ENCODE data around the gene TSHZ2. TPM values are rescaled to one million over a fixed set of nuclear protein-coding genes. Genes with fewer than 3 reads are reported as not detected.

The TSHZ2 gene
- total RNA-seq, 2 donors from 2014 or later, result 3.3 to 6.2 TPM

DNA sequence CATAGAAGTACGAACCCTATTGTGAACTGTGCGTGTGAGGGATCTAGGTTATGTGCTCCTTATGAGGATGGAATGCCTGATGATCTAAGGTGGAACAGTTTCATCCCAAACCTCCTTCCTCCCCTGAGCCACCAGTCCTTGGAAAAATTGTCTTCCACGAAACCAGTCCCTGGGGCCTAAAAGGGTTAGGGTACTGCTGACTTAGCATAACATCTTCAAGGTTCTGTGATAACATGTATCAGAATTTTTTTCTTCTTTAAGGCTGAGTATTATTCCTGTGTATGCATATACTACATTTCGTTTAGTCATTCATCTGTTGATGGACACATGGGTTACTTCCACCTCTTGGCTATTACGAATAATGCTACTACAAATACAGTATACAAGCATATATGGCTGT, 80.2 kb downstream of the TSHZ2 start:
- TF ChIP-seq, protein P1, sequence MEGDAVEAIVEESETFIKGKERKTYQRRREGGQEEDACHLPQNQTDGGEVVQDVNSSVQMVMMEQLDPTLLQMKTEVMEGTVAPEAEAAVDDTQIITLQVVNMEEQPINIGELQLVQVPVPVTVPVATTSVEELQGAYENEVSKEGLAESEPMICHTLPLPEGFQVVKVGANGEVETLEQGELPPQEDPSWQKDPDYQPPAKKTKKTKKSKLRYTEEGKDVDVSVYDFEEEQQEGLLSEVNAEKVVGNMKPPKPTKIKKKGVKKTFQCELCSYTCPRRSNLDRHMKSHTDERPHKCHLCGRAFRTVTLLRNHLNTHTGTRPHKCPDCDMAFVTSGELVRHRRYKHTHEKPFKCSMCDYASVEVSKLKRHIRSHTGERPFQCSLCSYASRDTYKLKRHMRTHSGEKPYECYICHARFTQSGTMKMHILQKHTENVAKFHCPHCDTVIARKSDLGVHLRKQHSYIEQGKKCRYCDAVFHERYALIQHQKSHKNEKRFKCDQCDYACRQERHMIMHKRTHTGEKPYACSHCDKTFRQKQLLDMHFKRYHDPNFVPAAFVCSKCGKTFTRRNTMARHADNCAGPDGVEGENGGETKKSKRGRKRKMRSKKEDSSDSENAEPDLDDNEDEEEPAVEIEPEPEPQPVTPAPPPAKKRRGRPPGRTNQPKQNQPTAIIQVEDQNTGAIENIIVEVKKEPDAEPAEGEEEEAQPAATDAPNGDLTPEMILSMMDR (IDR thresholded peaks at IDR 0.05), result no peak
- Histone ChIP-seq H3K27ac (no peak overlapping the region), H3K9me3 (peaks cover 0 to 3% of the 10 kb centered on the region in 2 donors), H3K27me3 (no peaks in the 10 kb centered on the region), H3K4me3 (no peak overlapping the region), H3K36me3 (no peaks in the 10 kb centered on the region), H3K4me1 (no peaks in the 10 kb centered on the region)
- no peak for DNase-seq (ENCODE audit: low spot score)

DNA sequence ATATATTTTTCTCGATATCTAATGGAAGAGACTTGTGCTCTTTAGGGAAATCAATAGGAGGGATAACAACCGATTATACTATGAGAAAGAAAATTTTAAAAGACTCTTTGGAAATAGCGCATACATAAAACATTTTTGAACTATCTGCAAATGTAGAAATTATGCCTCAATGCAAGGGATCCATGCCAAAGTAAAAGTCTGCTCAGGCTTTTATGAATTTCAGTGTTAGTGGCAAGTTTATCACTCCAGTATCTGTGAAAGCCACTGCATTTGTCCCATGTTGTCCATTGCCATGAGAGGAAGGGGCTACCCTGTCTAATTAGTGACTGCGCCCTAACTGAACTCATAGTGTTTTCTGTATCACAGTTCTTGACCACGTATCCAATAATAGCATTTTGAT, 81.4 kb downstream of the TSHZ2 start:
- Histone ChIP-seq H3K27ac (no peak overlapping the region), H3K27me3 (no peaks in the 10 kb centered on the region), H3K4me1 (no peaks in the 10 kb centered on the region), H3K9me3 (no peaks in the 10 kb centered on the region), H3K36me3 (no peaks in the 10 kb centered on the region), H3K4me3 (no peak overlapping the region)
- TF ChIP-seq, protein P1 (IDR thresholded peaks at IDR 0.05), result no peak
- DNase-seq (ENCODE audit: low spot score), result no peak

DNA sequence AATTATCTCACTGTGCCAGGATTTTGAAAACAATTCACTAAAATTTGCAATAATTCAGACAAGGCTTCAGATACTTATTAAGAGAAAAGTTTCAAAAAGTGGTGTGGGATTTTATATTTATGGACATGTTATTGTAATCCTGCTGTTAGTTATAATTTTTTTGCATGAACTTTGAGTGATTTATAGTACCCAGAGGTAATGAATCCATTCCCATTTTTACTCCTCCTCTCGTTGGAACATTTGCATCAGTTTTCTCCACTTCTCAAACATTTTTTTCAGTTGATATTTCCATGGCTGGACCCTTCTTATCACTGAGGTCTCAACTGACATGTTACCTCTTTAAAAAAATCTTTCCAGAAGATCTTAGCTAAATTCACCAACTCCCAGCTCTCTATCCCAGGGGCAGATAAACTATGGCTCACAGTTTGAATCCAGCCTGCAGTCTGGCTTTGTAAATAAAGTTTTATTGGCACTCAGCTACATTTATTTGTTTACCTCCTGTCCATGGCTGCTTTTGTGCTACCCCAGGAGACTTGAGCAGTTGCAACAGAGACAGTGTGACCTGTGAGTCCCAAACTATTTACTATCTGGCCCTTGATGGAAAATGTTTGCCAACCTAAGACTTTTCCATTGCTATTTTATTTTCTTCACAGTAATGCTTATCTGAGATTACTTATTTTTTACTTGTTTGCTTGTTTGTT, 83.4 kb downstream of the TSHZ2 start:
- Histone ChIP-seq H3K4me1 (no peaks in the 10 kb centered on the region), H3K4me3 (no peak overlapping the region), H3K27me3 (no peaks in the 10 kb centered on the region), H3K36me3 (no peaks in the 10 kb centered on the region), H3K27ac (no peak overlapping the region), H3K9me3 (no peaks in the 10 kb centered on the region)
- TF ChIP-seq, protein P1 (IDR thresholded peaks at IDR 0.05), result no peak
- DNase-seq (ENCODE audit: low spot score), result no peak

DNA sequence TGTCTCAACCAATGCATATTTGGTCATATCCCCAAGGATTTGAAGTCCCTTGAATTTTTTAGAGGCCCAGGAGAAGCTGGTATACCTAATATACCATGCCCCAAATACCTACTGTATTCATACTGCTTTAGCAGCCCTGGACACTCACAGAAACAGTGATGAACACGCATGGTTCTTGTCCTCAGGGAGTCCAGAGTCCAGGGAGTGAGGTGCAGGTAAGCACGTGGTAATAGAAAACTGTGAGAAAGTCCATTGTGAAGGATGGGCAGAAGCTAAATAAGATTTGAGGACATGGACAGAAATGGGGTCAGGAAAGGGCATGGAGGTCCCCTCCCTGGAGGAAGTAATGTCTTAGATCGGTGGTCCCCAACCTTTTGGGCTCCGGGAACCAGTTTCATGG, 85.4 kb downstream of the TSHZ2 start:
- Histone ChIP-seq H3K4me1 (no peaks in the 10 kb centered on the region), H3K9me3 (no peaks in the 10 kb centered on the region), H3K4me3 (no peak overlapping the region), H3K27ac (no peak overlapping the region), H3K27me3 (no peaks in the 10 kb centered on the region), H3K36me3 (no peaks in the 10 kb centered on the region)
- no peak for DNase-seq (ENCODE audit: low spot score)
- TF ChIP-seq, protein P1 (IDR thresholded peaks at IDR 0.05), result no peak

DNA sequence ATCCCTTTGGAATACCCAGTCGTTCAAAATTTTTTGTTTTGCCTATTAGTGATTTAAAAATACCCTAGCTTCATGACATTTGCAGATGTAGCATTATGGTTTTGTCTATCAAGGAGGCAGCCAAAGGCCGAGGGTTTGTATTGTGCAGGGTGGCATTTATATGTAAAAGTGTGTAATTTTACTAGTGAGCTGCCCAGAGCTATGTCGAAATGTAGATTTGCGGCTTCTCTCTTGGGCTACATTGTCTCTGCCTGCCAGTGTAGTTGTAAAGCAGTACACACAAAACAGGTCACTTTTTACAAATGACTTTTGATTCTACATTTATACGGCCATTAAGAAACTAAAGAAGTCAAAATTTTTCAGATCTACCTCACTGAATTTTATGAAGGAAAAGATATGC, 87.7 kb downstream of the TSHZ2 start:
- no peak overlapping the region for H3K27ac ChIP-seq
- H3K4me1 ChIP-seq, result no peaks in the 10 kb centered on the region
- no peaks in the 10 kb centered on the region for H3K36me3 ChIP-seq
- H3K4me3 ChIP-seq, result no peak overlapping the region
- H3K27me3 ChIP-seq, result no peaks in the 10 kb centered on the region
- DNase-seq (ENCODE audit: low spot score), result no peak
- H3K9me3 ChIP-seq, result no peaks in the 10 kb centered on the region
- TF ChIP-seq, protein P1 (IDR thresholded peaks at IDR 0.05), result no peak
